Neural cell (in vitro differentiated cells): ENCODE measurements around the gene WDR17. TPM values are rescaled to one million over a fixed set of nuclear protein-coding genes. Genes with fewer than 3 reads are reported as not detected.
A peak's percentile ranks its signal among the peaks of the same experiment; 100 is the strongest.

Experiments used
- H2AFZ ChIP-seq: fragments of 200-600, 300-800 bp; sonication (generic), shearing (Covaris generic); 2 replicates; pipeline ENCODE4 v1.6.0; 2014; ENCODE audit warnings: low read depth, mild to moderate bottlenecking, antibody characterized with exemption, low read length, moderate library complexity
- H3F3A ChIP-seq: fragments of 200-600 bp; shearing (Covaris generic); 2 replicates; pipeline ENCODE4 v1.6.1; 2016; ENCODE audit warnings: mild to moderate bottlenecking, moderate library complexity, mixed read lengths, antibody characterized with exemption, low read length; ENCODE audit not compliant: insufficient read depth, poor library complexity, severe bottlenecking
- H3K27ac ChIP-seq: fragments of 200-600, 300-800 bp; sonication (generic), shearing (Covaris generic); 2 replicates; pipeline ENCODE4 v1.5.1; 2014; ENCODE audit warnings: mild to moderate bottlenecking, low read length, moderate library complexity
- H3K27me3 ChIP-seq: fragments of 300-800, 200-600 bp; sonication (generic), shearing (Covaris generic); 2 replicates; pipeline ENCODE4 v1.6.0; 2014; ENCODE audit warnings: mild to moderate bottlenecking, low read depth, low read length, moderate library complexity; ENCODE audit not compliant: insufficient read depth
- H3K36me3 ChIP-seq: fragments of 300-800, 200-600 bp; sonication (generic), shearing (Covaris generic); 2 replicates; pipeline ENCODE4 v1.5.1; 2014; ENCODE audit warnings: mild to moderate bottlenecking, antibody characterized with exemption, low read length, moderate library complexity; ENCODE audit not compliant: insufficient read depth
- H3K4me2 ChIP-seq: fragments of 300-800, 200-600 bp; sonication (generic), shearing (Covaris generic); 2 replicates; pipeline ENCODE4 v1.6.0; 2014; ENCODE audit warnings: mild to moderate bottlenecking, low read length
- H3K4me3 ChIP-seq: fragments of 300-800, 200-600 bp; sonication (generic), shearing (Covaris generic); 2 replicates; pipeline ENCODE4 v1.5.1; 2014; ENCODE audit warnings: mild to moderate bottlenecking, low read length, moderate library complexity
- H3K79me2 ChIP-seq: fragments of 200-600 bp; shearing (Covaris generic); replicated peaks from 2 replicates; pipeline ENCODE4 v1.6.0; 2014; ENCODE audit warnings: mild to moderate bottlenecking, low read length, moderate library complexity; ENCODE audit not compliant: insufficient read depth
- H3K9ac ChIP-seq: fragments of 300-800, 200-600 bp; sonication (generic), shearing (Covaris generic); 2 replicates; pipeline ENCODE4 v1.6.1; 2016; ENCODE audit warnings: mild to moderate bottlenecking, low read length, mixed read lengths
- H3K9me2 ChIP-seq: fragments of 200-600 bp; shearing (Covaris generic); 2 replicates; pipeline ENCODE4 v1.6.1; 2016; ENCODE audit warnings: mild to moderate bottlenecking, low read length, mixed read lengths; ENCODE audit not compliant: insufficient read depth
- H3K9me3 ChIP-seq: fragments of 200-600, 300-800 bp; sonication (generic), shearing (Covaris generic); 2 replicates; pipeline ENCODE4 v1.6.1; 2016; ENCODE audit warnings: mild to moderate bottlenecking, mixed run types, low read length, moderate library complexity, mixed read lengths
- H4K20me1 ChIP-seq: fragments of 200-600 bp; shearing (Covaris generic); 2 replicates; pipeline ENCODE4 v1.6.1; 2016; ENCODE audit warnings: mild to moderate bottlenecking, mixed run types; ENCODE audit not compliant: insufficient read depth
- EP300 ChIP-seq: fragments of 450-650 bp; conservative IDR thresholded peaks from 2 replicates; pipeline ENCODE4 v1.6.1; 2014; ENCODE audit warnings: antibody characterized with exemption, mild to moderate bottlenecking, moderate library complexity; ENCODE audit not compliant: poor library complexity, severe bottlenecking
- EZH2 ChIP-seq: fragments of 200-600, 300-800 bp; shearing (Covaris generic), sonication (generic); IDR thresholded peaks from 2 replicates; pipeline ENCODE4 v1.6.1; 2014; ENCODE audit warnings: antibody characterized with exemption, low read length, borderline replicate concordance, mild to moderate bottlenecking; ENCODE audit not compliant: insufficient read depth, poor library complexity, severe bottlenecking
- MXI1 ChIP-seq: fragments of 450-650 bp; conservative IDR thresholded peaks from 2 replicates; pipeline ENCODE4 v1.6.1; 2014; ENCODE audit warnings: antibody characterized with exemption, mild to moderate bottlenecking; ENCODE audit not compliant: poor library complexity, severe bottlenecking
- POLR2AphosphoS5 ChIP-seq: IDR thresholded peaks from 2 replicates; pipeline ENCODE4 v1.6.1; 2012
- RAD21 ChIP-seq: fragments of 450-650 bp; conservative IDR thresholded peaks from 2 replicates; pipeline ENCODE4 v1.6.1; 2014; ENCODE audit warnings: antibody characterized with exemption, mild to moderate bottlenecking, moderate library complexity
- REST ChIP-seq: IDR thresholded peaks from 2 replicates; pipeline ENCODE4 v1.6.1; 2012; ENCODE audit warnings: borderline replicate concordance
- SMC3 ChIP-seq: fragments of 450-650 bp; conservative IDR thresholded peaks from 2 replicates; pipeline ENCODE4 v1.6.1; 2014; ENCODE audit warnings: antibody characterized with exemption, mild to moderate bottlenecking, moderate library complexity; ENCODE audit not compliant: poor library complexity
- TAF1 ChIP-seq: IDR thresholded peaks from 2 replicates; pipeline ENCODE4 v1.6.1; 2012; ENCODE audit warnings: low read depth
- polyA minus RNA-seq: library from RNA; depleted of rRNA, polyadenylated mRNA; stranded (reverse); fragments of >200 nt; gene quantifications from 2 replicates; pipeline ENCODE4 v1.2.3, GENCODE V29; 2014
- polyA plus RNA-seq: library from polyadenylated mRNA; depleted of rRNA; stranded (reverse); fragments of >200 nt; gene quantifications from 2 replicates; pipeline ENCODE4 v1.2.3, GENCODE V29; 2014
- TF ChIP-seq, protein P1 (sequence below): fragments of 450-650 bp; IDR thresholded peaks from 2 replicates; pipeline ENCODE4 v1.5.1; 2014; ENCODE audit warnings: antibody characterized with exemption, mild to moderate bottlenecking, moderate library complexity; ENCODE audit not compliant: poor library complexity, severe bottlenecking

The WDR17 gene
- polyA plus RNA-seq (52.9 and 59.1 TPM in 2 replicates), polyA minus RNA-seq (70.4 and 76.2 TPM in 2 replicates)

DNA sequence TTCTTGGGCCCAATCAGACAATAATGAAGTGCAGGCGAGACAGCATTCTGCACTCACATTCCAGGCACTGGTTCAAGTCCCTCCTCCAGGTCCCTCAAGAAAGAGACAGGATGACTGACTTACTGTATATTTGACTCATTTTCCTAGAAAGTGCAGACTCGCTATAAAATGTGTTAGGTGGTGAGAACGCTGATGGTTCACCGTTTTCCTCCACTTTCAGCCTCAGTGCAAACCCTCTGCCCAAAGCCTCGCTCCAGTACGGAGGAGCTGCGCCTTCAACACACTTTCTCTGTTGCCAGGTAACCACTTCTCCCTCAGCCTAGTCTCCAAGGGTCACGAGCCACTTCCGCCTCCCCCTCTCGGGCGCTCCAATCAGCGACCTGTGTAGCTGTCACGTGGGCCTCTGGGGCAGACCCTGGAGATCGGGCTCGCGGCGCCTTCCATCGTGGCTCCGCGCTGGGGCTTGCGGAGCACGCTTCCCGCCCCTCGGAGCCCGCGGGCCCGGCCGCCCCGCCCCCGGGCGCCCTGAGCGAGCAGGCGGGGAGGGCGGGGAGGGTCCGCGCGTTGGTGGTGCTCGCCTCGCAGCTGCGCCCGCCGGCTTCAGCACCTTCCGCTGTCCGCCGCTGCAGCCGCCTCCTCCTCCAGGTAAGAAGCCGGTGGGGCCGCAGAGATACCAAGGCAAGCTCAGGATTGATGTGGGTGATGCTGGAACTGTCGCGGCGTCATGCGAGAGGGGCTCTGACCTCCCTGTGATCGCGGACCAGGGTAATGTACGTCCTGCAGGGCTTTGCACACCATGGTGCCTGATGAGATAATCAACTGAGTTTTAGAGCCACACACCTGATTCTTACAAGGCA is at the start of gene WDR17:
TSS of gene WDR17 (plus strand) at position 407 of the 857 bp plus-strand sequence. CDS start 45,740 bp downstream, outside the sequence.
- Histone ChIP-seq H3K4me2 (peak within 1 kb of the TSS; percentile 77), H4K20me1 (no peaks in the 10 kb centered on the region), H3K36me3 (no peaks in the 10 kb centered on the region), H2AFZ (peak within 1 kb of the TSS; percentile 61), H3K27ac (peak within 1 kb of the TSS; percentile 84), H3K4me3 (peak within 1 kb of the TSS; percentile 87), H3K9me2 (no peaks in the 10 kb centered on the region), H3K9ac (peak within 1 kb of the TSS; percentile 78), H3K9me3 (no peaks in the 10 kb centered on the region), H3K27me3 (no peaks in the 10 kb centered on the region), H3K79me2 (peaks cover 23% of the 10 kb centered on the region), H3F3A (no peaks in the 10 kb centered on the region)
- peak; percentile 59 for TF ChIP-seq EP300
- TF ChIP-seq SMC3, result peak; percentile 57
- TF ChIP-seq, protein P1, sequence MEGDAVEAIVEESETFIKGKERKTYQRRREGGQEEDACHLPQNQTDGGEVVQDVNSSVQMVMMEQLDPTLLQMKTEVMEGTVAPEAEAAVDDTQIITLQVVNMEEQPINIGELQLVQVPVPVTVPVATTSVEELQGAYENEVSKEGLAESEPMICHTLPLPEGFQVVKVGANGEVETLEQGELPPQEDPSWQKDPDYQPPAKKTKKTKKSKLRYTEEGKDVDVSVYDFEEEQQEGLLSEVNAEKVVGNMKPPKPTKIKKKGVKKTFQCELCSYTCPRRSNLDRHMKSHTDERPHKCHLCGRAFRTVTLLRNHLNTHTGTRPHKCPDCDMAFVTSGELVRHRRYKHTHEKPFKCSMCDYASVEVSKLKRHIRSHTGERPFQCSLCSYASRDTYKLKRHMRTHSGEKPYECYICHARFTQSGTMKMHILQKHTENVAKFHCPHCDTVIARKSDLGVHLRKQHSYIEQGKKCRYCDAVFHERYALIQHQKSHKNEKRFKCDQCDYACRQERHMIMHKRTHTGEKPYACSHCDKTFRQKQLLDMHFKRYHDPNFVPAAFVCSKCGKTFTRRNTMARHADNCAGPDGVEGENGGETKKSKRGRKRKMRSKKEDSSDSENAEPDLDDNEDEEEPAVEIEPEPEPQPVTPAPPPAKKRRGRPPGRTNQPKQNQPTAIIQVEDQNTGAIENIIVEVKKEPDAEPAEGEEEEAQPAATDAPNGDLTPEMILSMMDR, result peak; percentile 21
- no peak for TF ChIP-seq EZH2
- no peak for TF ChIP-seq TAF1
- TF ChIP-seq REST, result peak; percentile 60
- TF ChIP-seq MXI1, result peak; percentile 96
- TF ChIP-seq POLR2AphosphoS5, result peak; percentile 69
- no peak for TF ChIP-seq RAD21

GRCh38 chr4:176016601-176017000 is 49.0 kb upstream of the WDR17 start:
- no peak overlapping the region for H2AFZ ChIP-seq
- no peak overlapping the region for H3K27ac ChIP-seq
- no peak overlapping the region for H3K4me3 ChIP-seq
- H4K20me1 ChIP-seq, result no peaks in the 10 kb centered on the region
- no peak overlapping the region for H3K4me2 ChIP-seq
- no peaks in the 10 kb centered on the region for H3F3A ChIP-seq
- no peaks in the 10 kb centered on the region for H3K27me3 ChIP-seq
- no peaks in the 10 kb centered on the region for H3K9me2 ChIP-seq
- H3K36me3 ChIP-seq, result no peaks in the 10 kb centered on the region
- H3K9ac ChIP-seq, result no peak overlapping the region
- TF ChIP-seq RAD21, result no peak
- no peak for TF ChIP-seq EP300
- no peak for TF ChIP-seq REST
- no peak for TF ChIP-seq MXI1
- TF ChIP-seq, protein P1, result no peak
- no peak for TF ChIP-seq TAF1
- no peaks in the 10 kb centered on the region for H3K79me2 ChIP-seq
- no peaks in the 10 kb centered on the region for H3K9me3 ChIP-seq
